PC-3 (cell line): Measurements from ENCODE around the gene ZRANB1. TPM values are rescaled to one million over a fixed set of nuclear protein-coding genes. Genes with fewer than 3 reads are reported as not detected.

ENCODE experiments used
- ATAC-seq: fragments of 200-7000 bp; cut with Tn5 transposase; 2 replicates; pipeline ENCODE4 v1.9.1; 2020; ENCODE audit warnings: mild to moderate bottlenecking, moderate library complexity
- BruUV-seq: library from RNA; stranded (reverse); fragments of 400-500 nt; replicated peaks from 2 replicates; lab custom pipeline; 2021; lab: Mats Ljungman, UMichigan
- CTCF ChIA-PET: fragments of 300-600 bp; sonication (Branson Sonifier 250); formaldehyde crosslinking; loops from one replicate; lab custom pipeline; 2022; ENCODE audit warnings: antibody characterized with exemption; lab: Charles Lee
- POLR2A ChIA-PET: fragments of 300-600 bp; sonication (Branson Sonifier 250); formaldehyde crosslinking; loops from one replicate; lab custom pipeline; 2022; ENCODE audit warnings: antibody characterized with exemption; ENCODE audit not compliant: unreplicated experiment; lab: Charles Lee
- DNase-seq: peaks from one replicate; pipeline ENCODE4 v3.0.0-alpha.2; 2015
- H2AFZ ChIP-seq: fragments of 300-600 bp; sonication (generic); 2 replicates; pipeline ENCODE4 v1.6.0; 2016; ENCODE audit warnings: antibody characterized with exemption, low read length
- H3F3A ChIP-seq: fragments of 300-600 bp; sonication (generic); one replicate; pipeline ENCODE4 v1.6.0; 2017; ENCODE audit warnings: antibody characterized with exemption, low read length, control low read depth, mild to moderate bottlenecking; ENCODE audit not compliant: unreplicated experiment
- H3K27ac ChIP-seq: fragments of 300-600 bp; sonication (generic); 2 replicates; pipeline ENCODE4 v1.5.1; 2016; ENCODE audit warnings: mild to moderate bottlenecking, low read length
- H3K27me3 ChIP-seq: fragments of 300-600 bp; sonication (generic); 2 replicates; pipeline ENCODE4 v1.6.1; 2016; ENCODE audit warnings: low read length, mixed read lengths
- H3K36me3 ChIP-seq: fragments of 300-600 bp; sonication (generic); 2 replicates; pipeline ENCODE4 v1.6.1; 2016; ENCODE audit warnings: low read depth, mixed run types, low read length, mixed read lengths
- H3K4me1 ChIP-seq: fragments of 300-600 bp; sonication (generic); 2 replicates; pipeline ENCODE4 v1.5.1; 2016; ENCODE audit warnings: low read length; ENCODE audit not compliant: insufficient read depth
- H3K4me2 ChIP-seq: fragments of 300-600 bp; sonication (generic); 2 replicates; pipeline ENCODE4 v1.6.0; 2016; ENCODE audit warnings: low read length
- H3K4me3 ChIP-seq: fragments of 300-600 bp; sonication (generic); 2 replicates; pipeline ENCODE4 v1.5.1; 2016; ENCODE audit warnings: mild to moderate bottlenecking, low read length, mixed read lengths
- H3K79me2 ChIP-seq: fragments of 300-600 bp; sonication (generic); 2 replicates; pipeline ENCODE4 v1.6.1; 2017; ENCODE audit warnings: low read length, mixed read lengths
- H3K9ac ChIP-seq: fragments of 300-600 bp; sonication (generic); 2 replicates; pipeline ENCODE4 v1.6.0; 2016; ENCODE audit warnings: mild to moderate bottlenecking, low read length
- H3K9me2 ChIP-seq: fragments of 300-600 bp; sonication (generic); replicated peaks from 2 replicates; pipeline ENCODE4 v1.6.1; 2016; ENCODE audit warnings: mixed run types, low read length, mixed read lengths
- H3K9me3 ChIP-seq: fragments of 300-600 bp; sonication (generic); 2 replicates; pipeline ENCODE4 v1.6.1; 2016; ENCODE audit warnings: low read length, mixed read lengths
- H4K20me1 ChIP-seq: fragments of 300-600 bp; sonication (generic); 2 replicates; pipeline ENCODE4 v1.6.1; 2016; ENCODE audit warnings: low read length, mixed read lengths
- CTCF ChIP-seq: fragments of 300-600 bp; sonication (generic); conservative IDR thresholded peaks from 2 replicates; pipeline ENCODE4 v1.5.1; 2017; ENCODE audit warnings: antibody characterized with exemption, low read depth, mild to moderate bottlenecking, low read length
- EZH2 ChIP-seq: fragments of 300-600 bp; sonication (generic); IDR thresholded peaks from one replicate; pipeline ENCODE4 v1.6.1; 2017; ENCODE audit warnings: antibody characterized with exemption, mild to moderate bottlenecking, low read length; ENCODE audit not compliant: unreplicated experiment
- EZH2phosphoT487 ChIP-seq: fragments of 300-600 bp; sonication (generic); IDR thresholded peaks from 2 replicates; pipeline ENCODE4 v1.6.1; 2018; ENCODE audit warnings: mild to moderate bottlenecking, antibody characterized with exemption, low read length, borderline replicate concordance
- intact Hi-C: fragments of 100-400 bp; cut with micrococcal nuclease; formaldehyde crosslinking; loops from 2 replicates; pipeline ENCODE4 v1.9.0; 2023
- total RNA-seq: library from RNA; depleted of rRNA; stranded (reverse); fragments of >200 nt; gene quantifications from 2 replicates; pipeline ENCODE4 v1.2.3, GENCODE V29; 2014

Gene ZRANB1
- total RNA-seq, 1 experiment from 2014 or later = 12.8 TPM

- Histone ChIP-seq H4K20me1 (no peaks in the 10 kb centered on the region), H3K27ac (no peak overlapping the region), H3K4me2 (no peak overlapping the region), H3K4me1 (no peaks in the 10 kb centered on the region), H3K4me3 (no peak overlapping the region), H3K9me2 (no peaks in the 10 kb centered on the region), H3F3A (no peaks in the 10 kb centered on the region), H3K36me3 (peaks cover 10% of the 10 kb centered on the region; the same call in 1 of the 2 replicates), H3K27me3 (no peaks in the 10 kb centered on the region), H3K9me3 (no peaks in the 10 kb centered on the region), H3K79me2 (no peaks in the 10 kb centered on the region), H3K9ac (no peak overlapping the region), H2AFZ (no peak overlapping the region)
- ChIA-PET POLR2A (no interaction called here), CTCF (no interaction called here)
- ATAC-seq = no peak
- BruUV-seq = no TSS peak
- DNase-seq = no peak
- intact Hi-C loops = loop anchor here (5.0 kb wide), 1 partner anchor 53 kb away; no protein-coding TSS in a partner anchor
- no peak for TF ChIP-seq CTCF
- TF ChIP-seq EZH2 = no peak
- TF ChIP-seq EZH2phosphoT487 = no peak
Observed at GRCh38 chr10:124993736-124994451, 52.0 kb downstream of the ZRANB1 start.

GRCh38 chr10:124994573-124995473 lies 52.9 kb downstream of the ZRANB1 start:
- DNase-seq (no peak), ATAC-seq (no peak)
- ChIA-PET CTCF (no interaction called here), POLR2A (no interaction called here)
- Histone ChIP-seq H3K27ac (no peak overlapping the region), H4K20me1 (no peaks in the 10 kb centered on the region), H3K9ac (no peak overlapping the region), H3K9me2 (no peaks in the 10 kb centered on the region), H3K4me3 (no peak overlapping the region), H3K36me3 (peaks cover 10% of the 10 kb centered on the region; the same call in 1 of the 2 replicates), H3K79me2 (no peaks in the 10 kb centered on the region), H2AFZ (no peak overlapping the region), H3K27me3 (no peaks in the 10 kb centered on the region), H3F3A (no peaks in the 10 kb centered on the region), H3K4me1 (no peaks in the 10 kb centered on the region), H3K4me2 (no peak overlapping the region), H3K9me3 (no peaks in the 10 kb centered on the region)
- TF ChIP-seq EZH2 = no peak
- no peak for TF ChIP-seq CTCF
- TF ChIP-seq EZH2phosphoT487 = no peak
- intact Hi-C loops = loop anchor here (5.0 kb wide), 1 partner anchor 52 kb away; no protein-coding TSS in a partner anchor
- no TSS peak for BruUV-seq
